ENCODE results near the gene KIF22.
"Not testable (repeated sequence)": the region's sequence is repeated elsewhere in the genome, so short reads cannot be mapped to it uniquely, and the experiment has no call there.

The KIF22 gene

DNA sequence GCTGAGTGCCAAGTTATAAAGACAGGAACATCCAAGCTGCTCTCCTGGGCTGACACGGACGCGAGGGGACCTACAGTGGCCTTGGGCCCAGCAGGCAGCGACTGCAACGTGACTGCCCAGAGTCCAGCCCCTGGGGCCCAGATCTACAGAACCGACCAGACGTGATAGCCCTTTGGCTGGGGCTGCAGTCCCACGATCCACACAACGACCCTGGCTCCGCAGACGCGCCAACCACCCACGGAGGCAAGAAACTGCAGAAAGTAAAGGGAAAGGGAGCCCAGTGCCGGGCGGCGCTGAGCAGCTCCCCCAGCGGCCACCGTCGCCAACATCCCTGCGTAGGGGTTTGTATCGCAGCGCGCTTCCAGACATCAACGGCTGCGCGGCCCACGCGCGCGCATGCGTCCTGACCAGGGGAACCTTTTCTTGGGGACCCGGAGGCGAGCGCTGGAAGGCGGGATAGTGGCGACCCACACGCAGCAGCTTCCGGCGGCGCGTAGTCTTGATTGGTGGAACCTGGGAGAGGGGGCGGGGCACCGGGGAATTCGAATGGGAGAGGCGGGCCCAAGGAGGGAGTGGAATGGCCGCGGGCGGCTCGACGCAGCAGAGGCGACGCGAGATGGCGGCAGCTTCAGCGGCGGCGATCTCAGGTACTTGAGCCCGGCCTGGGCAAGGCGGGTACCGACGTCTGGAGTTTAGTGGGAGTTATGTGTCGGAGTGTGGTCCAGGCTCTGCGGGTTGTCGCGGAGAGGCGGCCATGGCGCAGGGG, at the start of gene KIF22:
KIF22 (plus strand) TSS at position 569 of the 766 bp plus-strand sequence; CDS start at position 578, 9 bp downstream.
- DNase-seq (ENCODE audit: low spot score) = peak; percentile 100

- no peak for DNase-seq (ENCODE audit: low spot score)
These were observed 47.8 kb upstream of the KIF22 start for GRCh38 chr16:29742683-29743275.

GRCh38 chr16:29743475-29743826, 47.1 kb upstream of the KIF22 start:
- no peak for DNase-seq (ENCODE audit: low spot score)

GRCh38 chr16:29743827-29744531, 46.6 kb upstream of the KIF22 start:
- no peak for DNase-seq (ENCODE audit: low spot score)

- DNase-seq (ENCODE audit: low spot score) = no peak
These were observed 45.9 kb upstream of the KIF22 start for GRCh38 chr16:29744541-29745101.

GRCh38 chr16:29745121-29745852, 45.3 kb upstream of the KIF22 start:
- DNase-seq (ENCODE audit: low spot score) = no peak

- no peak for DNase-seq (ENCODE audit: low spot score)
These were observed 44.7 kb upstream of the KIF22 start, which contains the start of gene C16orf54 for GRCh38 chr16:29745853-29746345. TSS of gene C16orf54 (minus strand) at chr16:29745990. CDS start at chr16:29744951, 1,039 bp downstream.

DNA sequence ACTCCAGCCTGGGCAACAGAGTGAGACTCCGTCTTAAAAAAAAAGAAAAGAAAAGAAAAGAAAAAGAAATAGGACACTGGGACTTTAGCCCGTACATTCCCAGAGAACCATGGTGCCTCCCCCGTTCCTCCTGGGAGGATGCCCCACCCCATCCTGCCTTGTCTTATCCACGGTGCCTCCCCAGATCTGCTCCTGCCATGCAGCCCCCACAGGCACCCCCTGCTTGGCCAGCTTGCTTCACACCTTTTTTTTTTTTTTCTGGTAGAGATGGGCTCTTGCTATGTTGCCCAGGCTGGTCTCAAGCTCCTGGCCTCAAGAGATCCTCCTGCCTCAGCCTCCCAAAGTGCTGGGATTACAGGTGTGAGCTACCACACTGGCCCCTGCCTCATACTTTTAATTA, 44.0 kb upstream of the KIF22 start:
- not testable (repeated sequence) for DNase-seq (ENCODE audit: low spot score)

DNA sequence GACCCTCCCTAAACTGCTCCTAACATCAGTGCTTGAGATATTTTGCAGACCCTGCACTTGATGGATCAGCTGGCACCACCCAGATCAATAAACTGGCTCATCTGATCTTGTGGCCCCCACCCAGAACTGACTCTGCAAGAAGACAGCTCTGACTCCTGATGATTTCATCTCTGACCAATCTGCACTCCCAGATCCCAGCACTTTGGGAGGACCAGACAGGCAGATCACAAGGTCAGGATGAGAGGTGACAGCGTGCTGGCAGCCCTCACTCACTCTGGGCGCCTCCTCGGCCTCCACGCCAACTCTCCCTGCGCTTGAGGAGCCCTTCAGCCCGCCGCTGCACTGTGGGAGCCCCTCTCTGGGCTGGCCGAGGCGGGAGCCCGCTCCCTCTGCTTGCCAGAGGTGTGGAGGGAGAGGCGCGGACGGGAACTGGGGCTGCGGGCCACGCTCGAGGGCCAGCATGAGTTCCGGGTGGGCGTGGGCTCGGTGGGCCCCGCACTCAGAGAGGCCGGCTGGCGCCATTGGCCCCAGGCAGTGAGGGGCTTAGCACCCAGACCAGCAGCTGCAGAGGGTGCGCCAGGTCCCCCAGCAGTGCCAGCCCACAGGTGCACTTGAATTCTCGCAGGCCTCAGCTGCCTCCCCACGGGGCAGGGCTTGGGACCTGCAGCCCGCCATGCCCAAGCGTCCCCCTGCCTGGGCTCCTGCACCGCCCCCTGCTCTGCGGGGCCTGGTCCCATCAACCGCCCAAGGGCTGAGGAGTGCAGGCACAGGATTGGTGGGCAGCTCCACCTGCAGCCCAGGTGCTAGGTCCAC, 42.4 kb upstream of the KIF22 start:
- no peak for DNase-seq (ENCODE audit: low spot score)

DNA sequence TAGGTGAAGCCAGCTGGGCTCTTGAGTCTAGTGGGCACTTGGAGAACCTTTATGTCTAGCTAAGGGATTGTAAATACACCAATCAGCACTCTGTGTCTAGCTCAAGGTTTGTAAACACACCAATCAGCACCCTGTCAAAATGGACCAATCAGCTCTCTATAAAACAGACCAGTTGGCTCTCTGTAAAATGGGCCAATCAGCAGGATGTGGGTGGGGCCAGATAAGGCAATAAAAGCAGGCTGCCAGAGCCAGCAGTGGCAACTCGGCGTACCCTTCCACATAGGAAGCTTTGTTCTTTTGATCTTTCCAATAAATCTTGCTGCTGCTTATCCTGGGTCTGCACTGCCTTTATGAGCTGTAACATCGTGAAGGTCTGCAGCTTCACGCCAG, 41.8 kb upstream of the KIF22 start:
- not testable (repeated sequence) for DNase-seq (ENCODE audit: low spot score)

DNA sequence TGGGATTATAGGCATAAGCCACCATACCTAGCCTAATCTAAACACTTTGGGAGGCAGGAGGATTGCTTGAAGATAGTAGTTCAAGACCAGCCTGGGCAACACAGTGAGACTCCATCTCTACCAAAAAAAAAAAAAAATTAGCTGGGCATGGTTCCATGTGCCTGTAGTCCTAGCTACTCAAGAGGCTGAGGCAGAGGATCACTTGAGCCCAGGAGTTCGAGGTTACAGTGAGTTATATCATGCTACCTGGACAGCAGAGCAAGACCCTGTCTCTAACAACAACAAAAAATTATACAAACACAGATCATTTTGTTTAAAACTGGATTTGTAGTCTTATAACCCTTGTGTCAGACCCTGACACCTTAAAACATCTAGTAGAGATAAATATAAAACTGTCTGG, 37.0 kb upstream of the KIF22 start:
- DNase-seq (ENCODE audit: low spot score) = no peak

GRCh38 chr16:29756654-29757053, 33.9 kb upstream of the KIF22 start:
- DNase-seq (ENCODE audit: low spot score) = no peak

- not testable (repeated sequence) for DNase-seq (ENCODE audit: low spot score)
These were observed 33.5 kb upstream of the KIF22 start for GRCh38 chr16:29757086-29757485.

DNA sequence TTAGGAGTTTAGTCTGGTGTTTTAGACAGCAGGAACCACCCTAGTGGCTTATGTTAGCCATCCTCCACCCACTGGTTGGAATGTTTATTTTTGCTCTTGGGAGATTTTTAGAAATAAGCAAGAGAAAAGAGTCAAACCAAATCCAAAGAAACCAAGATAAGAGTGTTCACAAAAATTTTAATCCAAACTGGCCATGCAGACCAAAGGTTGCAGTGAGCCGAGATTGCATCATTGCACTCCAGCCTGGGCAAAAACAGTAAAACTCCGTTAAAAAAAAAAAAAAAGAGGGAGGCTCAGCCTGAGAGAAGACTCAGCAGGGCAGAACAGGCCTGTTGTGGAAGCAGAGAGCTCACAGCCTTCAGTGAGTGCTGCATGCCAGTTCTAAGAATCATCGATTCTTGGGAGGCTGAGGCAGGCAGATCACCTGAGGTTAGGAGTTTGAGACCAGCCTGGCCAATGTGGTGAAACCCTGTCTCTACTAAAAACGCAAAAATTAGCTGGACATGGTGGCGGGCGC, 32.5 kb upstream of the KIF22 start:
- no peak for DNase-seq (ENCODE audit: low spot score)

DNA sequence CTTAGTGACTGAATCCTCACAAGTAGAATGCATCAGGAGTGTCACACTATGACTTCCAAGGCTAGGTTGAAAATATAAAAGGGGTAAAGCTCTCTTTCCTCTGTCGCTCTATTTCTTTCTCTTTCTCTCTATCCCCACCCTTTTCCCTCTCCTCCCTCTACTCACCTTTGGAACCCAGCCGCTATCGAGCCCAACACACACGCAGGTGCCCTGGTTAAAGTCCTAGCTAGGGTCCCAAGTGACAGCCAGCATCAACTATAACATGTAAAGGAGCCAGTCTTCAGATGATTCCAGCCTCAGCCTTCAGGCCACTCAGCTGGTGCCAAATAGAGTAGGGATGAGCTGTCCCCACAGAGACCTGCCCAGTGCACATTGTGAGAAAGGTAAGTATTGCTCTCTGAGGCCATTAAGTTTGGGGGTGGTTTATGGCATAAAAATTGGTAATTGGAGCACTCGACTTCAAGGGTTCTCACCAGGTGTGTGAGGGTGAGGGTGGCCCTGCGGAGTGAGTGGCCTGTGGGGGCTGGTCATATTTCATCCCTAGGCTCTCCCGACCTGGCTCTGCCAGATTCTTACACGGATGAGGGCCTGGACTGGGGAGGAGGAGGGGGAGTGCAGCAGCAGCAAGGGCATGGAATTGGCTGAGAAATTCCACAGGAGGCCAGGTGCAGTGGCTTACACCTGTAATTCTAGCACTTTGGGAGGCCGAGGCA, 29.8 kb upstream of the KIF22 start:
- no peak for DNase-seq (ENCODE audit: low spot score)

- not testable (repeated sequence) for DNase-seq (ENCODE audit: low spot score)
These were observed 29.3 kb upstream of the KIF22 start for GRCh38 chr16:29761280-29761651.

GRCh38 chr16:29761882-29762281, 28.7 kb upstream of the KIF22 start:
- DNase-seq (ENCODE audit: low spot score) = no peak

DNA sequence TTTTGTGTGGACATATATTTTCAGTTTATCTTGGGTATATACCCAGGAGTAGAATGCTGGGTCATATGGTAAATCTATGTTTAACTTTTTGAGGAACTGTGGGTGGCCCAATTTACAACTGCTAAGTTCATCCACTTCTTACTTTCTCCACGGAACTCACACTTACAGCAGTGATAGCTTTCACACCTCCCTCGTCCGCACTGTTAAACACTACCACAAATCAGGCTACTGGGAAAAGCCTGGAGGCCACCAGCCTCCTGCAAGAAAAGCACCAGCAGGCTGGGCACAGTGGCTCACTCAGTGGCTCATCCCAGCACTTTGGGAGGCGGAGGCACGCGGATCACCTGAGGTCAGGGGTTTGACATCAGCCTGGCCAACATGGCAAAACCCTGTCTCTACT, 27.2 kb upstream of the KIF22 start:
- DNase-seq (ENCODE audit: low spot score) = no peak

DNA sequence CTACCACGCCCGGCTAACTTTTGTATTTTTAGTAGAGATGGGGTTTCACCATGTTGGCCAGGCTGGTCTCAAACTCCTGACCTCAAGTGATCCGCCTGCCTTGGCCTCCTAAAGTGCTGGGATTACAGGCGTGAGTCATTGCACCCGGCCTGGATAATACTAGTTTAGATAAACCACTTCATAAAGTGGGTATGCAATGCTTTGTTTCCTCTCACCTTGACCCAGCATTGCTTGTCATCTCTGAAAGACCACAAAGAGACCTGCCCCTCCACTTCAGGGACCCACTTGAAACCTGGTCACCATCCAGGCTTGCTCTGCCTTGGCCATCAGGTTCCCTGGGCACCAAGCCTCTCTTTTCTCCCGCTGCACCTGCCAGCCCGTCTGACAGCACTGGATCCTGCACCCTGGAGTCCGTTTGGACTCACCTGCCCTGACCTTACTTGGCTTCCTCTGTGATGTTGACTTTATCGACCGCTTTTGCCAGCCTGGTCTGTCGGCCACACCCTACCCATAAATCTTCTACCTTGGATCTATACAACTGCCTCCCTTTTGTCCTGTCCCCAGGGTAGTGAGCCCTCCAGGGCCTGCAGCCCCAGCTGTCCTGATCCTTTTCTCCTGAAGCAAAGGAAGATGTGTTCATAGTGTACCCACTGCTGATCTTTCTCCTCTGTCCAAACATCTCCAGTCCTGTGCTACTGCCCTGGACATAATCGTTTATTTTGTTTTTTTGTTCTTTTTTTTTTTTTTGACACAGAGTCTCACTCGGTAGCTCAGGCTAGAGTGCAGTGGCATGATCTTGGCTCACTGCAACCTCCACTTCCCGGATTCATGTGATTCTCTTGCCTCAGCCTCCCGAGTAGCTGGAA, 25.2 kb upstream of the KIF22 start:
- DNase-seq (ENCODE audit: low spot score) = no peak
